GM20000 (cell line): ENCODE results near the gene DCC.

Experiments
- DNase-seq: peaks from one replicate; pipeline ENCODE4 v3.0.0; 2012; ENCODE audit warnings: low spot score
- CTCF ChIP-seq: IDR thresholded peaks from 2 replicates; pipeline ENCODE4 v1.5.1; 2012; ENCODE audit warnings: mild to moderate bottlenecking, control low read depth; ENCODE audit errors: extremely low read depth, missing control alignments

Gene DCC

GRCh38 chr18:52323802-52324201 lies 16.2 kb upstream of the DCC start:
- no peak for DNase-seq
- TF ChIP-seq CTCF, result no peak

- DNase-seq, result no peak
- TF ChIP-seq CTCF, result no peak
Measured at GRCh38 chr18:52325997-52326396, 14.0 kb upstream of the DCC start.

GRCh38 chr18:52333860-52334259 lies 6.1 kb upstream of the DCC start:
- no peak for TF ChIP-seq CTCF
- DNase-seq, result no peak

GRCh38 chr18:52334307-52334706 lies 5.7 kb upstream of the DCC start:
- no peak for TF ChIP-seq CTCF

GRCh38 chr18:52334896-52335295 lies 5.1 kb upstream of the DCC start:
- DNase-seq, result no peak
- no peak for TF ChIP-seq CTCF

More at GRCh38 chr18:52334307-52334706, 5.7 kb upstream of the DCC start:
- DNase-seq, result no peak

GRCh38 chr18:52337276-52337675 lies 2.7 kb upstream of the DCC start:
- no peak for DNase-seq
- no peak for TF ChIP-seq CTCF

GRCh38 chr18:52340406-52341102 lies 557 bp downstream of the DCC start:
- DNase-seq, result no peak
- TF ChIP-seq CTCF, result no peak
